ENCODE results near the gene FRAT1. TPM values are rescaled to one million over a fixed set of nuclear protein-coding genes. Genes with fewer than 3 reads are reported as not detected.

The FRAT1 gene, protein sequence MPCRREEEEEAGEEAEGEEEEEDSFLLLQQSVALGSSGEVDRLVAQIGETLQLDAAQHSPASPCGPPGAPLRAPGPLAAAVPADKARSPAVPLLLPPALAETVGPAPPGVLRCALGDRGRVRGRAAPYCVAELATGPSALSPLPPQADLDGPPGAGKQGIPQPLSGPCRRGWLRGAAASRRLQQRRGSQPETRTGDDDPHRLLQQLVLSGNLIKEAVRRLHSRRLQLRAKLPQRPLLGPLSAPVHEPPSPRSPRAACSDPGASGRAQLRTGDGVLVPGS
- total RNA-seq, result 1.5 and 2.0 TPM in 2 replicates

DNA sequence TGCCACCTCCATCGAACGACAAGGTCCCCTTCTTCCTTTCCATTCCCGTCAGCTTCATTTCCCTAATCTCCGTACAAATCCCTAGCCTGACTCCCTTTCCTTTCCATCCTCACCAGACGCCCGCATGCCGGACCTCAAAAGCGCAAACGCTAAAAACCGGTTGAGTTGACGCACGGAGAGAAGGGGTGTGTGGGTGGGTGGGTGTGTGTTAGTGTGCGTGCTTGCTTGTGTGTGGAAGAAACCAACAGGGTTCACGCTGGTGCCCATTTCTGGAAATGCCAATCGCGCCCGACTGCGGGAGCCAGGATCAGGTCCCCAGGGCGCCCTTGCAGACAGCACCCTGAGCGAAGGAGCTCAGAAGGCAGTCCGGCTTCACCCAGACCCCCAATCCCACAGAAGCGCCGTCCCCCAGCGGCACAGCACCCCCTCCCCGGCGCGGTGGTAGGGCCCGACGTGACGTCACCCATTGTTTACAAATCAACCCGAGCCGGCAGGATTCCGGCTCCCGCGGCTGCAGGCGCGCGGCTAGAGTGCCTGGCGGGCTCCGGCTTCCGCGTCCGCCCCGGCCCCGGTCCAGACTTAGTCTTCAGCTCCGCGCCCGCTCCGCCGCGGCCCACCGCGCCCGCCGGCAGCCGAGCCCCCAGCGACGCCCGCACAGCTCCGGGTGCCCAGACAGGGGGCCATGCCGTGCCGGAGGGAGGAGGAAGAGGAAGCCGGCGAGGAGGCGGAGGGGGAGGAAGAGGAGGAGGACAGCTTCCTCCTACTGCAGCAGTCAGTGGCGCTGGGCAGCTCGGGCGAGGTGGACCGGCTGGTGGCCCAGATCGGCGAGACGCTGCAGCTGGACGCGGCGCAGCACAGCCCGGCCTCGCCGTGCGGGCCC lies at the start of gene FRAT1:
FRAT1 (plus strand) TSS at position 500 of the 880 bp plus-strand sequence; CDS start at position 683, 183 bp downstream.

DNA sequence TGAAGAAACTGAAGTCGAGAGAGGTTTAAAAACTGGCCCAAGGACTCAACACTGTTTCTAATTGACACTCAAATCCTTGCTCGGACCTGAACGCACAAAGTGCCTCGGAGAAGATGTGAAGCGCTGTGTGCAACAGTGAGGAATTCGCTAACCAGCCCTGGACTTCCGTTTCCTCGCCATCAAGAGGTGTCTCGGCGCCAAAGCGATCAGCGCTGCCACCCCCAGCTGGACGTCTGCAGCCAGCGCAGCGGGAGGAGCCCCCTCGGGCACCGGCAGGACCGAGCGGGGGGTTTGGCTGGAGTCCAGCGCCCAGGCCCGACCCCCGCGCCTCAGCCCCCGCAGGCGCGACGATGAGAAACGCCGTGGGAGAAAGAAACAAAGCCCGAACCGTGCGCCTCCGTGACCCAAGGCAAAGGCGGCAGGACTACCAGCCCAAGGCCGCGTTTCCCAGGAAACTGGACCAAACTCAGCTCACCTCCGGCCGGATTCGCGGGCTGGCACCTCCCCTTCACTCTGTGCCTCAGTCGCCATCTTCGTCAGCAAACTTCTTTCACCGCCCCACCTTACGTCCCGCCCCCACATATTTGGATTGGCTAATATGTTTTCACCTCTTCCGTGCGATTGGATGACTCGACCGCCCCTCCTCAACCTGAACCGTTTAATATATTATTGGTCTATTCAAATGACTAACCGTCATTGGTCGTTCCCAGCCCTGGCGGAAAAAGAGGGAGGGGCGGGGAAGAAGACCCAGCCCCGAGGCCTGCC lies 26.8 kb upstream of the FRAT1 start, which contains the start of gene ARHGAP19:
ARHGAP19 (minus strand) TSS at position 541 of the 765 bp plus-strand sequence; CDS start at position 531, 10 bp downstream.

DNA sequence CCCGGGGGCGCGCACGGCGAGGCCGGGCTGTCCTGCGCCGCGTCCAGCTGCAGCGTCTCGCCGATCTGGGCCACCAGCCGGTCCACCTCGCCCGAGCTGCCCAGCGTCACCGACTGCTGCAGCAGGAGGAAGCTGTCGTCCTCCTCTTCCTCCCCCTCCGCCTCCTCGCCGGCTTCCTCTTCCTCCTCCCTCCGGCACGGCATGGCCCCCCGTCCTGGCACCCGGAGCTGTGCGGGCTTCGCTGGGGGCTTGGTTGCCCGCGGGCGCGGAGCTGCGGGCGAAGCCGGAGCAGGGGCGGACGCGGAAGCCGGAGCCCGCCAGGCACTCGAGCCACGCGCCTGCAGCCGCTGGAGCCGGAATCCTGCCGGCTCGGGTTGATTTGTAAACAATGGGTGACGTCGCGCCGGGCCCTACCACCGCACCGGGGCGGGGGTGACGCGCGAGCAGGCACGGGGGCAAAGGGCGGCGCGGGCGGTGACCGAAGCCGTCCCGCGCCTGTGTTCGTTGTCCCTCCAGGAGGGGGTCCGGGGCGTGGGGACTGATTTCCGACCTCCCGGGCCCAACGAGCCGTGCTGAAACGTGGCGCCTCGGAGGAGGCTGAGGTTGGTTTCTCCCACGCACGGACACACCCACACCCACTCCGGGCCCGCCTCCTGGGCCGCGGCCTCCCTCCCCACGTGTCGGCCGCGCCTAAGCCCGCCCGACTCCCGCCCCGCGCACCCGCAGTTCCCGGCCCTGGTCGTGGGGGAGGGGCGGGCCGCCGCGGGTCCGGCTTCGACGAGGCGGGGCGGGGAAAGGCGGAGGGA lies 15.5 kb downstream of the FRAT1 start, which contains the start of gene FRAT2:
FRAT2 (minus strand) TSS at position 360 of the 806 bp plus-strand sequence; CDS start at position 203, 157 bp downstream.

Small RNAs within 50 kb of the gene (small RNA-seq; reads per million reads assigned to genes)
- not detected for gene RF00017

Other genes starting within 250 kb of the FRAT1 start
- under 0.01 and 0.37 TPM in 2 replicates for gene SLIT1, start 133.3 kb upstream of the FRAT1 start, total RNA-seq
- gene ARHGAP19, start 26.6 kb upstream of the FRAT1 start, total RNA-seq, result 7.7 and 12.9 TPM in 2 replicates
- gene FRAT2, start 15.5 kb downstream of the FRAT1 start, total RNA-seq, result 6.5 and 6.6 TPM in 2 replicates
- gene RRP12, start 82.1 kb downstream of the FRAT1 start, total RNA-seq, result 20.9 and 33.0 TPM in 2 replicates
- gene PGAM1, start 106.9 kb downstream of the FRAT1 start, total RNA-seq, result 517 and 548 TPM in 2 replicates
- 34.5 and 37.5 TPM in 2 replicates for gene EXOSC1, start 126.7 kb downstream of the FRAT1 start, total RNA-seq
- gene ZDHHC16, start 126.9 kb downstream of the FRAT1 start, total RNA-seq, result 55.5 and 70.4 TPM in 2 replicates
- gene MMS19, start 179.2 kb downstream of the FRAT1 start, total RNA-seq, result 81.2 and 105 TPM in 2 replicates
- gene UBTD1, start 179.7 kb downstream of the FRAT1 start, total RNA-seq, result 15.8 and 22.8 TPM in 2 replicates